ENCODE results near the gene CDADC1.

DNA sequence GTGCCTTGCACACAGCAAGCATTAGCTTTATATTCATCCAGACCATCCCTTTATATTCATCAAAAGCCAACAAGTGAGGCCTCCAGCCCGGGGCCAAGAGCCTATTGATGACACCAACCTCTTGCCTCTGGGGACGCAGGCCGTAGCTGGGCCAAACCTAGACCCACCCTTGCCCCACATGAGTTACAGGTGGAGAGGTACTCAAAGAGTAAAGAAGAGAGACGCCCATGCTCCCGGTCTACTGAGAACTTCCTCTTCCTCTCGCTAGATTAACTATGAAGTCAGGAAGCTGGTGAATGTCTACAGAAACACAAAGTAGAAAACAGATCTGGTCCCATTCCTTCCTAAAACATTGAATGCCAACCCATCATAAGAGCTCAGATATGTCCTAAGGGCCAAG, 31.4 kb upstream of the CDADC1 start:
- TF ChIP-seq TAF1 (IDR thresholded peaks at IDR 0.05; ENCODE audit: low read depth) (no peak), EZH2 (IDR thresholded peaks at IDR 0.05; ENCODE audit: borderline replicate concordance, insufficient read depth, low read length, poor library complexity, severe bottlenecking) (no peak), SMC3 (conservative IDR thresholded peaks at IDR 0.05; ENCODE audit: poor library complexity) (no peak), POLR2AphosphoS5 (IDR thresholded peaks at IDR 0.05) (no peak), RAD21 (conservative IDR thresholded peaks at IDR 0.05) (no peak)
- TF ChIP-seq, protein P1, sequence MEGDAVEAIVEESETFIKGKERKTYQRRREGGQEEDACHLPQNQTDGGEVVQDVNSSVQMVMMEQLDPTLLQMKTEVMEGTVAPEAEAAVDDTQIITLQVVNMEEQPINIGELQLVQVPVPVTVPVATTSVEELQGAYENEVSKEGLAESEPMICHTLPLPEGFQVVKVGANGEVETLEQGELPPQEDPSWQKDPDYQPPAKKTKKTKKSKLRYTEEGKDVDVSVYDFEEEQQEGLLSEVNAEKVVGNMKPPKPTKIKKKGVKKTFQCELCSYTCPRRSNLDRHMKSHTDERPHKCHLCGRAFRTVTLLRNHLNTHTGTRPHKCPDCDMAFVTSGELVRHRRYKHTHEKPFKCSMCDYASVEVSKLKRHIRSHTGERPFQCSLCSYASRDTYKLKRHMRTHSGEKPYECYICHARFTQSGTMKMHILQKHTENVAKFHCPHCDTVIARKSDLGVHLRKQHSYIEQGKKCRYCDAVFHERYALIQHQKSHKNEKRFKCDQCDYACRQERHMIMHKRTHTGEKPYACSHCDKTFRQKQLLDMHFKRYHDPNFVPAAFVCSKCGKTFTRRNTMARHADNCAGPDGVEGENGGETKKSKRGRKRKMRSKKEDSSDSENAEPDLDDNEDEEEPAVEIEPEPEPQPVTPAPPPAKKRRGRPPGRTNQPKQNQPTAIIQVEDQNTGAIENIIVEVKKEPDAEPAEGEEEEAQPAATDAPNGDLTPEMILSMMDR (IDR thresholded peaks at IDR 0.05; ENCODE audit: poor library complexity, severe bottlenecking): no peak

Measured in neural cell (in vitro differentiated cells).